HG02884 (cell line): ENCODE measurements around the gene PRKCE.

Experiments
- ATAC-seq: cut with Tn5 transposase; IDR thresholded peaks from one replicate; pipeline ENCODE4 v1.9.1; 2021; ENCODE audit warnings: mild to moderate bottlenecking, moderate library complexity; ENCODE audit not compliant: unreplicated experiment

PRKCE gene

GRCh38 chr2:45651415-45652089 lies at the start of gene PRKCE:
TSS of gene PRKCE (plus strand) at chr2:45651675.
- peak; percentile 6 for ATAC-seq

GRCh38 chr2:45602624-45603023 lies 48.9 kb upstream of the PRKCE start:
- no peak for ATAC-seq

- no peak for ATAC-seq
These were observed 46.4 kb upstream of the PRKCE start for GRCh38 chr2:45605116-45605515.

- no peak for ATAC-seq
These were observed 44.7 kb upstream of the PRKCE start for GRCh38 chr2:45606796-45607195.

- no peak for ATAC-seq
These were observed 43.8 kb upstream of the PRKCE start for GRCh38 chr2:45607701-45608100.

GRCh38 chr2:45610281-45611019 lies 41.0 kb upstream of the PRKCE start:
- peak; percentile 41 for ATAC-seq

- ATAC-seq = peak; percentile 80
These were observed 40.2 kb upstream of the PRKCE start, which contains the start of gene SRBD1 for GRCh38 chr2:45611020-45611859. TSS of gene SRBD1 (minus strand) at chr2:45611267. CDS start at chr2:45605441, 5,826 bp downstream.

- ATAC-seq = no peak
These were observed 39.2 kb upstream of the PRKCE start for GRCh38 chr2:45612285-45612684.

GRCh38 chr2:45612731-45613130 lies 38.7 kb upstream of the PRKCE start:
- no peak for ATAC-seq

GRCh38 chr2:45614330-45614729 lies 37.1 kb upstream of the PRKCE start:
- no peak for ATAC-seq

- ATAC-seq = no peak
These were observed 36.5 kb upstream of the PRKCE start for GRCh38 chr2:45614871-45615415.

GRCh38 chr2:45616658-45617411 lies 34.6 kb upstream of the PRKCE start:
- no peak for ATAC-seq

- no peak for ATAC-seq
These were observed 34.0 kb upstream of the PRKCE start for GRCh38 chr2:45617496-45617895.

GRCh38 chr2:45622336-45623075 lies 29.0 kb upstream of the PRKCE start:
- no peak for ATAC-seq

- ATAC-seq = no peak
These were observed 28.4 kb upstream of the PRKCE start for GRCh38 chr2:45623098-45623497.

- no peak for ATAC-seq
These were observed 25.7 kb upstream of the PRKCE start for GRCh38 chr2:45625824-45626223.

- ATAC-seq = no peak
These were observed 24.9 kb upstream of the PRKCE start for GRCh38 chr2:45626387-45627221.

- no peak for ATAC-seq
These were observed 23.6 kb upstream of the PRKCE start for GRCh38 chr2:45627911-45628310.

- no peak for ATAC-seq
These were observed 21.5 kb upstream of the PRKCE start for GRCh38 chr2:45629971-45630370.
